ENCODE results near the gene TGFBR3. TPM values are rescaled to one million over a fixed set of nuclear protein-coding genes. Genes with fewer than 3 reads are reported as not detected.

Gene TGFBR3
- total RNA-seq, 1 experiment from 2014 or later = 12.2 TPM

DNA sequence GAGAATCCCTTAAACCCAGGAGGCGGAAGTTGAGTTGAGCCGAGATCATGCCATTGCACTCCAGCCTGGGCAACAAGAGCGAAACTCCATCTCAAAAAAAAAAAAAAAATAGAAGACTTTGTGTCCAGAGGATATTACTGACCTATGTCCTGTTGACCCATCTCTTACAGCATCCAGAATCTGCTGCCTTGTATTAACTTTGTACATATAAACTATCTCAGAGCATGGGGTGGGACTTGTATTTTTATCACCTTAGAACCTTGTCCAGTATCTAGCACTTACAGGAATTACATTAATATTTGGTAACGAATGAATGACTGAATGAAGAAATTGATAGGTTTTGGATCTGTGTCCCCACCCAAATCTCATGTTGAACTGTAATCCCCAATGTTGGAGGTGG lies 117.8 kb downstream of the TGFBR3 start:
- CTCF ChIA-PET = no interaction called here
- Mint-ChIP-seq H3K27ac (ENCODE audit: unreplicated experiment) (no peak overlapping the region), H3K27me3 (ENCODE audit: insufficient read depth, unreplicated experiment) (no peaks in the 10 kb centered on the region), H3K4me1 (ENCODE audit: low read depth, unreplicated experiment) (peaks cover 9% of the 10 kb centered on the region), H3K36me3 (ENCODE audit: insufficient read depth, unreplicated experiment) (no peaks in the 10 kb centered on the region), H3K9me3 (ENCODE audit: unreplicated experiment) (no peaks in the 10 kb centered on the region), H3K4me3 (ENCODE audit: unreplicated experiment) (no peak overlapping the region)
- no peak overlapping the region for H3K4me3 ChIP-seq (ENCODE audit: low read depth, low read length)
- no peaks in the 10 kb centered on the region for H3K4me1 ChIP-seq
- intact Hi-C loops (cut with micrococcal nuclease; ENCODE audit: unreplicated experiment) = no loop called here
- H3K9me3 ChIP-seq = no peaks in the 10 kb centered on the region
- TF ChIP-seq, protein P1, sequence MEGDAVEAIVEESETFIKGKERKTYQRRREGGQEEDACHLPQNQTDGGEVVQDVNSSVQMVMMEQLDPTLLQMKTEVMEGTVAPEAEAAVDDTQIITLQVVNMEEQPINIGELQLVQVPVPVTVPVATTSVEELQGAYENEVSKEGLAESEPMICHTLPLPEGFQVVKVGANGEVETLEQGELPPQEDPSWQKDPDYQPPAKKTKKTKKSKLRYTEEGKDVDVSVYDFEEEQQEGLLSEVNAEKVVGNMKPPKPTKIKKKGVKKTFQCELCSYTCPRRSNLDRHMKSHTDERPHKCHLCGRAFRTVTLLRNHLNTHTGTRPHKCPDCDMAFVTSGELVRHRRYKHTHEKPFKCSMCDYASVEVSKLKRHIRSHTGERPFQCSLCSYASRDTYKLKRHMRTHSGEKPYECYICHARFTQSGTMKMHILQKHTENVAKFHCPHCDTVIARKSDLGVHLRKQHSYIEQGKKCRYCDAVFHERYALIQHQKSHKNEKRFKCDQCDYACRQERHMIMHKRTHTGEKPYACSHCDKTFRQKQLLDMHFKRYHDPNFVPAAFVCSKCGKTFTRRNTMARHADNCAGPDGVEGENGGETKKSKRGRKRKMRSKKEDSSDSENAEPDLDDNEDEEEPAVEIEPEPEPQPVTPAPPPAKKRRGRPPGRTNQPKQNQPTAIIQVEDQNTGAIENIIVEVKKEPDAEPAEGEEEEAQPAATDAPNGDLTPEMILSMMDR (IDR thresholded peaks at IDR 0.05; ENCODE audit: insufficient read depth in 1 of 2, low read depth in 1 of 2, low read length in 1 of 2, severe bottlenecking in 1 of 2, unreplicated experiment in 1 of 2) = no peak
- no peak for DNase-seq
- POLR2A ChIA-PET = no interaction called here
- H3K36me3 ChIP-seq (ENCODE audit: control insufficient read depth, insufficient read depth, low read length) = no peaks in the 10 kb centered on the region
- BruUV-seq (replicated peaks) = no TSS peak
- H3K27me3 ChIP-seq (replicated peaks; ENCODE audit: control insufficient read depth, insufficient read depth, low read length) = no peaks in the 10 kb centered on the region

DNA sequence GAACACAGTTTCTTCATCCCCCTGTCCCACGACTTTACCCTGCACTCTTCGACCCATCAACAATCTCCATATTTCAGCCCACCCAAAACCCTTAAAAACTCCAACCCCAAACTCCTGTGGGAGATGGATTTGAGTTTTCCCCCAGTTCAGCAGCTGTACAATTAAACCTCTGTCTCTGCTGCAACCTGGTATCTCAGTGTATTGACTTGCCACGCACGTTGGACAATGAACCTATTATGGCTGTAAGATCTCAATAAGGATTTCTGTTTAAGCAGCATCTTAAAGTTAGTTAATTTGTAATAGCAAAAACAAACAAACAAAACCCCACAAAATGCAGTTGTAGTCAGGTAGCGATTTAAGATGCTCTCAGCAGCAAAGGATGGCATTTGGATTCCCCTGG lies 119.1 kb downstream of the TGFBR3 start:
- peaks cover 9% of the 10 kb centered on the region for H3K4me1 Mint-ChIP-seq (ENCODE audit: low read depth, unreplicated experiment)

DNA sequence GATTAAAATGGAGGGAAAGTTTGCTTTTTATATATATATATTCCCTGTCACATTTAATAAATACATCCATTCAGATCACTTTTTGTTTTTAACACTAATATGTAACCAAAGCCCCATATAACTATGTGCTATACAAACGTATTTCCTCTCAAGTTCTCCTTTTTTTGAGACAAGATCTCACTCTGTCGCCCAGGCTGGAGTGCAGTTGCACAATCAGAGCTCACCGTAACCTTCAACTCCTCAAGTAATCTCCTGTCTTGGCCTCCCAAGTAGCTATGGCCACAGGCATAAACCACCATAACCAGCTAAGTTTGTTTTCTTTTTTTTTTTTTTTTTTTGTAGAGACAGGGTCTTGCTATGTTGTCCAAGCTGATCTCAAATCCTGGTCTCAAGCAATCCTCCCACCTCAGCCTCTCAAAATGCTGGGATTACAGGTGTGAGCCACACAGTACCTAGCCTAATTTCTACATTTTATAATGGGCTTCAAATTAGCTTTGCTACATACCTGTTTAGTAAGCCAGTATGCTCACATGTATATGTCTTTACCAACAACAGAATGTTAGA lies 120.0 kb downstream of the TGFBR3 start:
- Histone ChIP-seq H3K36me3 (ENCODE audit: control insufficient read depth, insufficient read depth, low read length) (no peaks in the 10 kb centered on the region), H3K4me1 (no peaks in the 10 kb centered on the region), H3K4me3 (ENCODE audit: low read depth, low read length) (no peak overlapping the region), H3K9me3 (no peaks in the 10 kb centered on the region), H3K27me3 (replicated peaks; ENCODE audit: control insufficient read depth, insufficient read depth, low read length) (no peaks in the 10 kb centered on the region)
- Mint-ChIP-seq H3K4me3 (ENCODE audit: unreplicated experiment) (no peak overlapping the region), H3K27me3 (ENCODE audit: insufficient read depth, unreplicated experiment) (no peaks in the 10 kb centered on the region), H3K9me3 (ENCODE audit: unreplicated experiment) (no peaks in the 10 kb centered on the region), H3K4me1 (ENCODE audit: low read depth, unreplicated experiment) (peaks cover 9% of the 10 kb centered on the region), H3K27ac (ENCODE audit: unreplicated experiment) (no peak overlapping the region), H3K36me3 (ENCODE audit: insufficient read depth, unreplicated experiment) (no peaks in the 10 kb centered on the region)
- ChIA-PET POLR2A (no interaction called here), CTCF (no interaction called here)
- intact Hi-C loops (cut with micrococcal nuclease; ENCODE audit: unreplicated experiment) = no loop called here
- BruUV-seq (replicated peaks) = no TSS peak
- TF ChIP-seq, protein P1 (IDR thresholded peaks at IDR 0.05; ENCODE audit: insufficient read depth in 1 of 2, low read depth in 1 of 2, low read length in 1 of 2, severe bottlenecking in 1 of 2, unreplicated experiment in 1 of 2) = no peak
- no peak for DNase-seq

More for the DNA sequence above, 119.1 kb downstream of the TGFBR3 start:
- no TSS peak for BruUV-seq (replicated peaks)
- H3K36me3 ChIP-seq (ENCODE audit: control insufficient read depth, insufficient read depth, low read length) = no peaks in the 10 kb centered on the region
- no peak overlapping the region for H3K4me3 ChIP-seq (ENCODE audit: low read depth, low read length)
- TF ChIP-seq, protein P1 (IDR thresholded peaks at IDR 0.05; ENCODE audit: insufficient read depth in 1 of 2, low read depth in 1 of 2, low read length in 1 of 2, severe bottlenecking in 1 of 2, unreplicated experiment in 1 of 2) = no peak
- Mint-ChIP-seq H3K36me3 (ENCODE audit: insufficient read depth, unreplicated experiment) (no peaks in the 10 kb centered on the region), H3K27me3 (ENCODE audit: insufficient read depth, unreplicated experiment) (no peaks in the 10 kb centered on the region), H3K4me3 (ENCODE audit: unreplicated experiment) (no peak overlapping the region), H3K27ac (ENCODE audit: unreplicated experiment) (no peak overlapping the region), H3K9me3 (ENCODE audit: unreplicated experiment) (no peaks in the 10 kb centered on the region)
- POLR2A ChIA-PET = no interaction called here
- intact Hi-C loops (cut with micrococcal nuclease; ENCODE audit: unreplicated experiment) = no loop called here
- H3K27me3 ChIP-seq (replicated peaks; ENCODE audit: control insufficient read depth, insufficient read depth, low read length) = no peaks in the 10 kb centered on the region
- CTCF ChIA-PET = no interaction called here
- no peak for DNase-seq
- no peaks in the 10 kb centered on the region for H3K4me1 ChIP-seq
- H3K9me3 ChIP-seq = no peaks in the 10 kb centered on the region
